GM19328 (cell line): ENCODE data around the gene ROGDI.
"Not testable (repeated sequence)": the region's sequence is repeated elsewhere in the genome, so short reads cannot be mapped to it uniquely, and the experiment has no call there.

ENCODE experiments used
- ATAC-seq: cut with Tn5 transposase; IDR thresholded peaks from one replicate; pipeline ENCODE4 v1.9.1; 2021; ENCODE audit warnings: mild to moderate bottlenecking, moderate library complexity; ENCODE audit not compliant: unreplicated experiment

The ROGDI gene

DNA sequence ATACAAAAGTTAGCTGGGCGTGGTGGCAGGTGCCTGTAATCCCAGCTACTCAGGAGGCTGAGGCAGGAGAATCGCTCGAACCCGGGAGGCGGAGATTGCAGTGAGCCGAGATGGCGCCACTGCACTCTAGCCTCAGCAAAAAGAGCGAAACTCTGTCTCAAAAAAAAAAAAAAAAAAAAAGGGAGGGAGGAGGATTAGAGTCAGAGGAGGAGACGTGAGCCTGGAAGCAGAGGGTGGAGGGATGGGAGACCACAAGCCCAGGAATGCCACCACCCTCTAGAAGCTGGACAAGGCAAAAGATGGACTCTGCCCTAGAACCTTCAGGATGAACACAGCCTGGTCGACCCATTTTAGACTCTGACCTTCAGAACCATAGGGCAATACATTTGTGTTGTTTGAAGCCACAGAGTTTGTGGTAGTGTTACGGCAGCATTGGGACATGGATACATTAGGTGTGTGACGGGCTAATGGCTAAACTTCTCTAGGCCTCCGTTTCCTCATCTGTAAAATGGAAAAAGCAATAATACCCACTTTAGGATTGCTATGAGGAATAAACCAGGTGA lies 9.4 kb downstream of the ROGDI start:
- no peak for ATAC-seq

DNA sequence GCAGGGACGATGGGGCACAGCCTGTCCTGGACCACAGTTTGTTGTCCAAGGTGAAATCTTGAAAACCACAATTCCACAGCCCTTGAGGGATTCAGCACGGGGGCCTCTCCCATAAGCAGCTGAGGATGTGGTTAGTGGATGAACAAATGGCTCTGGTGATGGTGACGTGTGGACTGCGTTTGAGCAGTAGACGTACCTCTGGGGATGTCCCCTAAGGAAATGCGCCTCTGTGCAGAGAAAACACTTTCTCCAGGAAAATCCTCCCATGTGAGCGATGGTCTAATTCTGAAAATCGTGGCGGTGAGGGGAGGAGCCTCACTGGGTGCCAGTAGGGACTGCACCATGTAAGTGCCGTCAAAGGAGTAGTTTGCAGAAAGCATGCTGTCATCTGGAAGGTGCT lies 11.6 kb downstream of the ROGDI start:
- ATAC-seq, result no peak

GRCh38 chr16:4790261-4790660 lies 12.2 kb downstream of the ROGDI start:
- ATAC-seq, result no peak

- ATAC-seq, result no peak
Measured at GRCh38 chr16:4788910-4789309, 13.5 kb downstream of the ROGDI start.

GRCh38 chr16:4788489-4788889 lies 13.9 kb downstream of the ROGDI start:
- ATAC-seq, result no peak

GRCh38 chr16:4787627-4788482 lies 14.6 kb downstream of the ROGDI start, which contains the start of gene SEPTIN12:
Gene SEPTIN12 (minus strand): TSS chr16:4788345. CDS start chr16:4787645, 700 bp downstream.
- no peak for ATAC-seq

DNA sequence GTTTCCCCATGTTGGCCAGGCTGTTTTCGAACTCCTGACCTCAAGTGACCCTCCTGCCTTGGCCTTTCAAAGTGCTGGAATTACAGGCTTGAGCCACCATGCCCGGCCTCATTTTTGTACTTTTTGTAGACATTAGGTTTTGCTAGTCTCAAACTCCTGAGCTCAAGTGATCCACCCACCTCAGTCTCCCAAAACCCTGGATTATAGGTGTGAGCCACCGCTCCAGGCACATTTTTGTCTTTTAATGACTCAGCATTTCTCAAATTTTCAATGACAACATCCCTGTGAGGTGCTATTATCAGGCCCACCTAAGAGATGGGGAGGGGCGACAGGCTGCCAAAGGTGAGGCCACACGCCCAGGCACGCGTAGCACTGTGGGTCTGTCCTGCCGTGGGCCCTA lies 15.4 kb downstream of the ROGDI start:
- no peak for ATAC-seq

- ATAC-seq, result no peak
Measured at GRCh38 chr16:4785758-4786433, 16.5 kb downstream of the ROGDI start.

- not testable (repeated sequence) for ATAC-seq
Measured at GRCh38 chr16:4784444-4784987, 17.9 kb downstream of the ROGDI start.

DNA sequence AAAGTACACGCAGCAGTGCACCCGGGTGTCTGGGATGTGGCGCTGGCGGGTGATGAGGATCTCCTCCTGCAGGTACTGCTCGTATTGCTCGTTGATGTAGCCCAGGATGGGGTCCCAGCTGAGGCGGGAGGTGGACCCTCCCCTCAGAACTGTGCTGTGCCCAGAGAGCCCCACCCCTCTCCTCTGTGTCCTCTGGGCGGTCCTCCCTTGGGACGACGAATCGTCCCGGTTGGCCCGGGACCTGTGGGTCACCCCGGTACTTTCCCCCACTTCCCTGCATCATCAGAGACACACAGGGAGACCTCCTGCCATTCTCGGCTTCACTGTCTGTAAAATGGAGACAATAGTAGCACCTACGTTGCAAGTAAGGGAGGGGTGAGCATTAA lies 18.5 kb downstream of the ROGDI start:
- no peak for ATAC-seq

GRCh38 chr16:4783251-4783950 lies 19.0 kb downstream of the ROGDI start:
- no peak for ATAC-seq

DNA sequence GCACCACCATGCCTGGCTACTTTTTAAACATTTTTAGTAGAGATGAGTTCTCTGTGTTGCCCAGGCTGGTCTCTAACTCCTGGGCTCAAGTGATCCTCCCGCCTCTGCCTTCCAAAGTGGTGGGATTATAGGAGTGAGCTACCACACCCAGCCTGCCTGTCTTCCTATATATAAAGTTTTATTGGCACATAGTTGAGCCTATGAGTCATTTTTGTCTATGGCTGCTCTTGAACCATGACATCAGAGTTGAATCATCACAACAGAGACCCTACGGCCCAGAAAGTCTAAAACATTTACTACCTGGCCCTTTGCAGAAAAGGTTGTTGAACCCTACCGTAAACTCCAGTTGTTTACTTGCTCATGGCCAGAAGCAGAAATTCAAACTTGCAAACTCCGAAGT lies 22.2 kb downstream of the ROGDI start:
- no peak for ATAC-seq

GRCh38 chr16:4778050-4778392 lies 24.4 kb downstream of the ROGDI start:
- ATAC-seq, result no peak

GRCh38 chr16:4777339-4778049 lies 24.9 kb downstream of the ROGDI start:
- ATAC-seq, result no peak

- no peak for ATAC-seq
Measured at GRCh38 chr16:4776141-4776705, 26.2 kb downstream of the ROGDI start.

- no peak for ATAC-seq
Measured at GRCh38 chr16:4775005-4775404, 27.4 kb downstream of the ROGDI start.

DNA sequence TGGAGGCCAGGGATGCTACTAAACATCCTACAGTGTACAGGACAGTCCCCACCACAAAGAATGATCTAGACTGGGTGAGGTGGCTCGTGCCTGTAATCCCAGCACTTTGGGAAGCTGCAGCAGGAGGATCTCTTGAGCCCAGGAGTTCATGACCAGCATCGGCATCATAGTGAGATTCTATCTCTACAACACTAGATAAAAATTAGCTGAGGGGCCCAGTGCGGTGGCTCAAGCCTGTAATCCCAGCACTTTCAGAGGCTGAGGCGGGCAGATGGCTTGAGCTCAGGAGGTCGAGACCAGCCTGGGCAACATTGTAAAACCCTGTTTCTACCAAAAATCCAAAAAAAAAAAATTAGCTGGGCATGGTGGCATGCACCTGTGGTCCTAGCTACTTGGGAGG lies 30.1 kb downstream of the ROGDI start:
- no peak for ATAC-seq

DNA sequence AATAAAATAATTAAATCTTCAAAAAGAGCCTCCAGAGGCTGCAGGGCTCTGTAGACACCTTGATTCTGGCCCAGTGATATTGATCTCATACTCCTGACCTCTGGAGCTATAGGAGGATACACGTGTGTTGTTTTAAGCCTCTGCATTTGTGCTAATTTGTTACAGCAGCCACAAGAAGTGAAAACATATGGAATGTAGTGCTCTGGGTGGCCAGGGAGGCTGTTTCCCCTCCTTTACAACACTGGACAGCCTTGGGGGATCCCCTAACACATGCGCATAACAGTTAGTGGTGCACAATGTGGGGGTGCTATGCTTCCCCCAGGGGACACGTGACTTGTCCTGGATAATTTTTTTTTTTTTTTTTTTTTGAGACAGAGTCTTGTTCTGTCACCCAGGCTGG lies 30.8 kb downstream of the ROGDI start:
- ATAC-seq, result no peak

DNA sequence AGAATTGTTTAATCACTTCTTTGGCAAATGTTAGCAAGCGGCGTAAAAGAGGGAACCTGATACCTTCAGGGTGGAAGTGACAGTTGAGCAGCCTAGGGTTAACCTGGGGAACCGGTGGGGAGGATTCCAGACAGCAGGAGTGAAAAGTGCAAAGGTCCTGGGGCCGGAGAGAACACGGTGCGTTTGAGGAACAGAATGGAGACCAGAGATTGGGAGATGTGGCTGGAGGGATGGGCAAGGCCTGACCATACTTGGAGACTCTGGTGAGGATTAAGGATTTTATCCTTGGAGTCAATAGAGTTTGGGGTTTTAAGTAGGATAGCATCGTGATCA lies 33.2 kb downstream of the ROGDI start:
- no peak for ATAC-seq

DNA sequence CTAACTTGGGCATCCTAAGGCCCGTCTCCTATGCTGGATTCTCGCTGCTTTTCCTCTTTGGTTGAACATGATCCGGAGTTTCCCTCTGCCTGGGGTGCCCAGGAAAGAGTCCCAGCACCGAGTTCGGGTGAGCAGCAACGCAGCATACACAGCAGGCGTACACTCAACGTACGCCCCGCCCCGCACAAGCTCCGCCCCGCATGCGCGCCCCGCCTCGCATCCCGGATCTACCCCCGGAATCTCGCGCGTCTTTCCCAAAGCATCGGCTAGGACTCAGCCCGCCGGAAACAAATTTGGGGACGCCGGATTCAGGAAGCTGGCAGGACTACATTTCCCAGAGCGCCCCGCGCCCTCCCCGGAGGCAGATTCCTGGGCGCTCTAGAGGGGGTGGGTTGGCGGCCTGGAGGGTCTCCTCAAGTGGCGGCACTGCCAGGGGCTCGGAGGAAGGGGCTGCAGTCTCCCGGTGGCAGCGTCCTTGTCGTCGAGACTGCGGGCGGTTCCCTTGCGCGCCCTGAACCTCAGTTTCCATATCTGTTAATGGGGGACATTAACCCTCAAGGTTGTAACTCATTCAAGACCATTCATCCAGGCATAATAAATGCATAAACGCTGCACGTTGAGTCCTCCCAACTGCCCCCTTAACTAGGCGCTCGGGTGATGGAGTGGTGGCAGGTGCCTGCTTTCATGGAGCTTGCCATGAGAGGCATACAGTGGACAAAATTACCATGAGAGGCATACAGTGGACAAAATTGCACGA lies 33.7 kb downstream of the ROGDI start:
- ATAC-seq, result peak; percentile 55
